HepG2 (cell line): ENCODE results near the gene ACTN4. TPM values are rescaled to one million over a fixed set of nuclear protein-coding genes. Genes with fewer than 3 reads are reported as not detected.

Source experiments
- AKAP8 ChIP-seq: sonication (generic); formaldehyde crosslinking; IDR thresholded peaks from 2 replicates; pipeline ENCODE4 v1.5.1; 2020; ENCODE audit warnings: mild to moderate bottlenecking, missing genetic modification reagents
- ARID5B ChIP-seq: IDR thresholded peaks from 2 replicates; pipeline ENCODE4 v1.4.0; 2020; ENCODE audit warnings: mild to moderate bottlenecking, missing genetic modification reagents
- ASH2L ChIP-seq: fragments of 300-600, 200-600 bp; sonication (generic); IDR thresholded peaks from 2 replicates; pipeline ENCODE4 v1.7.0; 2017; ENCODE audit warnings: low read depth, mild to moderate bottlenecking, moderate library complexity, mixed read lengths, low read length; ENCODE audit not compliant: insufficient read length
- GTF3A ChIP-seq: sonication (generic); formaldehyde crosslinking; conservative IDR thresholded peaks from 2 replicates; pipeline ENCODE4 v1.4.0; 2020; ENCODE audit warnings: mild to moderate bottlenecking, missing genetic modification reagents
- HNF1A ChIP-seq, 2 experiments: sonication (generic) in 1 of 2; formaldehyde crosslinking in 1 of 2; IDR thresholded peaks; 2 replicates each; pipeline versions ENCODE4 v1.4.0 to v1.6.1; 2016 to 2020; ENCODE audit warnings: borderline replicate concordance in 1 of 2, low read depth in 1 of 2, mild to moderate bottlenecking in 1 of 2, missing genetic modification reagents in 1 of 2
- HNRNPUL1 ChIP-seq: fragments of 200-400 bp; formaldehyde crosslinking; IDR thresholded peaks from 2 replicates; pipeline ENCODE4 v1.6.1; 2017; ENCODE audit warnings: low read depth, mild to moderate bottlenecking, low read length, moderate library complexity
- NCOA2 ChIP-seq: sonication (generic); formaldehyde crosslinking; IDR thresholded peaks from 2 replicates; pipeline ENCODE4 v1.8.0; 2022; ENCODE audit warnings: inconsistent platforms
- PAX8 ChIP-seq: sonication (generic); formaldehyde crosslinking; IDR thresholded peaks from 2 replicates; pipeline ENCODE4 v1.8.0; 2022; ENCODE audit warnings: mild to moderate bottlenecking, missing genetic modification reagents, borderline replicate concordance
- RARA ChIP-seq: IDR thresholded peaks from 2 replicates; pipeline ENCODE4 v1.6.1; 2016; ENCODE audit warnings: missing genetic modification reagents, missing compliant biosample characterization
- SIX1 ChIP-seq: sonication (generic); formaldehyde crosslinking; IDR thresholded peaks from 2 replicates; pipeline ENCODE4 v1.4.0; 2020; ENCODE audit warnings: missing genetic modification reagents, borderline replicate concordance
- SMC3 ChIP-seq: IDR thresholded peaks from 2 replicates; pipeline ENCODE4 v1.6.1; 2011; ENCODE audit warnings: low read length, improper control_type of control experiment
- SOX13 ChIP-seq, 3 experiments: fragments of 450-650 bp in 1 of 3; sonication (generic) in 1 of 3; formaldehyde crosslinking in 1 of 3; IDR thresholded peaks in 2 of 3; conservative IDR thresholded peaks in 1 of 3; 2 replicates each; pipeline versions ENCODE4 v1.5.0 to v1.6.1; 2016 to 2020; ENCODE audit warnings: antibody characterized with exemption in 1 of 3, mild to moderate bottlenecking in 1 of 3, missing compliant biosample characterization in 1 of 3, missing genetic modification reagents in 1 of 3, moderate library complexity in 1 of 3
- TEAD3 ChIP-seq: optimal IDR thresholded peaks from 2 replicates; pipeline ENCODE3; 2016; ENCODE audit warnings: borderline replicate concordance
- ZFY ChIP-seq: sonication (generic); formaldehyde crosslinking; IDR thresholded peaks from 2 replicates; pipeline ENCODE4 v1.4.0; 2020; ENCODE audit warnings: missing genetic modification reagents
- ZGPAT ChIP-seq: IDR thresholded peaks from 2 replicates; pipeline ENCODE4 v1.6.1; 2016; ENCODE audit warnings: mild to moderate bottlenecking
- ZNF496 ChIP-seq: sonication (generic); formaldehyde crosslinking; IDR thresholded peaks from 2 replicates; pipeline ENCODE4 v1.8.1; 2023; ENCODE audit warnings: mild to moderate bottlenecking, moderate library complexity, missing genetic modification reagents; ENCODE audit not compliant: insufficient replicate concordance
- polyA plus RNA-seq, 8 experiments: library from polyadenylated mRNA; depleted of rRNA in 3 of 8; stranded (reverse) in 7 of 8; unstranded in 1 of 8; fragments of >200 nt; fragmentation: Illumina TruSeq in 4 of 8; extraction: Trizol in 4 of 8; gene quantifications; 2 replicates each; pipeline versions ENCODE4 v1.2.1 to v1.2.3, GENCODE V29; 2011 to 2016; ENCODE audit warnings: low read depth in 4 of 8, missing spikeins in 1 of 8, mixed read lengths in 1 of 8; ENCODE audit not compliant: insufficient read depth in 1 of 8
- total RNA-seq, 5 experiments: library from RNA; depleted of rRNA; stranded (reverse); fragments of >200 nt; fragmentation: Illumina TruSeq; extraction: Trizol; gene quantifications; 2 replicates each; pipeline ENCODE4 v1.2.3, GENCODE V29; 2016; ENCODE audit warnings: low read depth in 1 of 5

The ACTN4 gene
- total and polyA plus RNA-seq, 2 of the 13 experiments (the other 11 are each of a cell fraction or from before 2014, with no cell fraction given) = 171 to 192 TPM

- TF ChIP-seq HNF1A (IDR thresholded peaks at IDR 0.05; ENCODE audit: low read depth) = no peak
- peak; percentile 21; the same call in 1 of the 2 replicates for TF ChIP-seq HNF1A (CRISPR knock-in tag; IDR thresholded peaks at IDR 0.05; ENCODE audit: borderline replicate concordance)
- TF ChIP-seq RARA = 0 out of 2 replicates have a peak, but pooled peaks have one; percentile 31
- TF ChIP-seq ASH2L = peak; percentile 63
- TF ChIP-seq NCOA2 (CRISPR knock-in tag) = peak; percentile 71
- peak; percentile 93 for TF ChIP-seq SIX1 (CRISPR knock-in tag)
- TF ChIP-seq ARID5B (CRISPR knock-in tag) = peak; percentile 64; the same call in 1 of the 2 replicates
- TF ChIP-seq AKAP8 (CRISPR knock-in tag) = no peak
- TF ChIP-seq TEAD3 (CRISPR knock-in tag) = peak; percentile 44
- 0 out of 2 replicates have a peak, but pooled peaks have one; percentile 29 for TF ChIP-seq SMC3
- no peak for TF ChIP-seq HNRNPUL1
- TF ChIP-seq SOX13 (IDR thresholded peaks at IDR 0.05) = no peak
- TF ChIP-seq SOX13 (CRISPR knock-in tag; conservative IDR thresholded peaks at IDR 0.05 in 1 of 2, IDR thresholded peaks at IDR 0.05 in 1 of 2) = peak in 1 of 2 experiments; percentile 47; a peak in 1 of 4 replicates
- 0 out of 2 replicates have a peak, but pooled peaks have one; percentile 36 for TF ChIP-seq ZGPAT (CRISPR knock-in tag)
- no peak for TF ChIP-seq ZNF496 (CRISPR knock-in tag)
- TF ChIP-seq PAX8 (CRISPR knock-in tag) = 0 out of 2 replicates have a peak, but pooled peaks have one; percentile 32
- TF ChIP-seq GTF3A (CRISPR knock-in tag) = 0 out of 2 replicates have a peak, but pooled peaks have one; percentile 54
- TF ChIP-seq ZFY = 0 out of 2 replicates have a peak, but pooled peaks have one; percentile 33
Observed at GRCh38 chr19:38685666-38686529, 38.4 kb downstream of the ACTN4 start (continued).
